ENCODE data around the gene VRTN. TPM values are rescaled to one million over a fixed set of nuclear protein-coding genes. Genes with fewer than 3 reads are reported as not detected.

Gene VRTN
- total and polyA plus RNA-seq, 12 donors = 0.11 to 0.23 TPM; not detected in 10

DNA sequence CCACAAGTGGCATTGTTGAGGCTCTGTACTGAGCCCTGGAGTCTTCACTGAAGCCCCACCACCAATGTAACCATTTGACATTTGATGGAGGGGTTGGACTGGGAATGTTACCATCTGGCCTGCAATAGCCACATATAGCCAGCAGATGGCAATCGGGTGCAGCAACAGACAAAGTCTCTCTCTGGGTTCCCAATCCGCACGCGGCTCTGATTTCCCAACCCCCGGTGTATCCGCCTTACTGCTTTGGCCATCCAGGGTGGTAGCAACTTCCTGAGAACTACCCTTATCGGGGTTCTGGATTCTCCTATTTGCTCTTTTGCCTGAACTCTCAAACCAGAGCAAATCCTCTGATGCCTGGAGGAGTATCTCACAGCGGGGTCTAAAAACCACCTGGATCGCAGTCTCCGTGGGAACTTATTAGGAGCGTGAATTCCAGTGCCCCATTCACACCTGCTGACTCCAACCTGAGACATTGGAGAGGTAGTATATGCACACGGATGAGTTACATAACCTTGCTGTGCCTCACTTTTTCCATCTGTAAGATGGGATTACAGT lies 14.2 kb downstream of the VRTN start:
- DNase-seq = peak; percentile 77 to 93 (median 88)
- no peaks in the 10 kb centered on the region for H3K4me1 ChIP-seq (replicated peaks in 1 of 2)
- WGBS, 4 donors = 23 to 45% (median 25%) methylated on average over 7 to 12 of the region's 12 CpGs
- intact Hi-C loops (cut with DNase I) = loop anchor here (5.0 to 10.0 kb wide), 4 partner anchors 112 to 252 kb away; partner anchors contain the start of genes ISCA2 (in 1 of the 2), LTBP2 (in 1 of the 2) and NPC2 (in 1 of the 2)
- H3K9me3 ChIP-seq (replicated peaks in 1 of 3) = no peaks in the 10 kb centered on the region
- TF ChIP-seq, protein P1, sequence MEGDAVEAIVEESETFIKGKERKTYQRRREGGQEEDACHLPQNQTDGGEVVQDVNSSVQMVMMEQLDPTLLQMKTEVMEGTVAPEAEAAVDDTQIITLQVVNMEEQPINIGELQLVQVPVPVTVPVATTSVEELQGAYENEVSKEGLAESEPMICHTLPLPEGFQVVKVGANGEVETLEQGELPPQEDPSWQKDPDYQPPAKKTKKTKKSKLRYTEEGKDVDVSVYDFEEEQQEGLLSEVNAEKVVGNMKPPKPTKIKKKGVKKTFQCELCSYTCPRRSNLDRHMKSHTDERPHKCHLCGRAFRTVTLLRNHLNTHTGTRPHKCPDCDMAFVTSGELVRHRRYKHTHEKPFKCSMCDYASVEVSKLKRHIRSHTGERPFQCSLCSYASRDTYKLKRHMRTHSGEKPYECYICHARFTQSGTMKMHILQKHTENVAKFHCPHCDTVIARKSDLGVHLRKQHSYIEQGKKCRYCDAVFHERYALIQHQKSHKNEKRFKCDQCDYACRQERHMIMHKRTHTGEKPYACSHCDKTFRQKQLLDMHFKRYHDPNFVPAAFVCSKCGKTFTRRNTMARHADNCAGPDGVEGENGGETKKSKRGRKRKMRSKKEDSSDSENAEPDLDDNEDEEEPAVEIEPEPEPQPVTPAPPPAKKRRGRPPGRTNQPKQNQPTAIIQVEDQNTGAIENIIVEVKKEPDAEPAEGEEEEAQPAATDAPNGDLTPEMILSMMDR (IDR thresholded peaks at IDR 0.05) = peak; percentile 92 to 97 (median 94)
- no peak for TF ChIP-seq POLR2A (IDR thresholded peaks at IDR 0.05)
- H3K27ac ChIP-seq = no peak overlapping the region
- H3K36me3 ChIP-seq (replicated peaks in 1 of 2) = no peaks in the 10 kb centered on the region
- H3K27me3 ChIP-seq = no peaks in the 10 kb centered on the region
- H3K4me3 ChIP-seq = no peak overlapping the region

DNA sequence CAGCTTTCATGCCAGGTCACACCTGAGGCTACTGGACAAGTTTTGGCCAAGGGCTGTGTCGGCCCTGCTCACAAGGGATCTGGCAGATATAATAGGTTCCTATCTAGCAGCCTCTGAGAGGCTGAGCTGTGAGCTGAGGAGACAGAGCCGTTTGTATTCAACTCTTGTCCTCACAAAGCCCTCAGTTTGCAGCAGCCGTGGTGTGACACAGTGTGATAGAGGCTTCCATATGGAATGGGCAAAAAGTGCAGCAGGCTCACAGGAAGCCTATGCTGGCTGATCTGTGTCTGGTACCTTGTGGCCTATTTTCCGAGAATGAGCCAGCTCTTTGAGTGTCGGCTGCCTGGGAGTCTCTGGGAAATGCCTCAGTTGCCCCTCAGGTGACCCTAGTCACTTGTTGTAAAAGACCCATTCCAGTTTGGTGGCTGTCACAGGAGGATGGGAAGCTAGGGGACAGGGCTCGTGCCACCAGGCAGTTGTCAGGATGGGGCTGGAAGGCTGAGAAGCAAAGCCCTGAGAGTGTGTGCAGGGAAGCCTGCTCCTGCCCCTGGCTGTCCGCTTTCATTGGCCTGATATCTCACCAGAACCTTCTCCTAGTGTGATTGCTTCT lies 16.1 kb downstream of the VRTN start:
- Histone ChIP-seq H3K27me3 (no peaks in the 10 kb centered on the region), H3K9me3 (replicated peaks in 1 of 3) (no peaks in the 10 kb centered on the region), H3K4me1 (replicated peaks in 1 of 2) (no peaks in the 10 kb centered on the region), H3K27ac (no peak overlapping the region), H3K4me3 (no peak overlapping the region), H3K36me3 (replicated peaks in 1 of 2) (no peaks in the 10 kb centered on the region)
- TF ChIP-seq, protein P1 (IDR thresholded peaks at IDR 0.05) = no peak
- TF ChIP-seq POLR2A (IDR thresholded peaks at IDR 0.05) = no peak
- DNase-seq = no peak
- intact Hi-C loops (cut with DNase I) = loop anchor here (5.0 to 10.0 kb wide), 4 partner anchors 110 to 250 kb away; partner anchors contain the start of genes ISCA2 (in 1 of the 2), LTBP2 (in 1 of the 2) and NPC2 (in 1 of the 2)
- 76 to 84% (median 79%) methylated on average over 5 to 7 of the region's 7 CpGs for WGBS, 4 donors

DNA sequence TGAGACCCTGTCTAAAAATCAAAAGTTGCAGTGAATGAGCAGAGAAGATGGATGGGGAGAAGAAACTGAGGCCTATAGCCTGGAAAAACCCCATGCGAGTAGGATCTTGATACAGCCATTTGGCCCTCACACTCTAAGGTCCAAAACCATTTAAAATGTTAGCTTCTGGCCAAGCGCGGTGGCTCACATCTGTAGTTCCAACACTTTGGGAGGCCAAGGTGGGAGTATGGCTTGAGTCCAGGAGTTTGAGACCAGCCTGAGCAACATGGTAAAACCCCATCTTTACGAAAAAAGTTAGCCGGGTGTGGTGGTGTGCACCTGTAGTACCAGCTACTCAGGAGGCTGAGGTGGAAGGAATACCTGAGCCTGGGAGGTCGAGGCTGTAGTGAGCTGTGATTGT lies 19.8 kb downstream of the VRTN start:
- WGBS, 4 donors = 82 to 91% (median 90%) methylated on average over 6 of the region's 6 CpGs

DNA sequence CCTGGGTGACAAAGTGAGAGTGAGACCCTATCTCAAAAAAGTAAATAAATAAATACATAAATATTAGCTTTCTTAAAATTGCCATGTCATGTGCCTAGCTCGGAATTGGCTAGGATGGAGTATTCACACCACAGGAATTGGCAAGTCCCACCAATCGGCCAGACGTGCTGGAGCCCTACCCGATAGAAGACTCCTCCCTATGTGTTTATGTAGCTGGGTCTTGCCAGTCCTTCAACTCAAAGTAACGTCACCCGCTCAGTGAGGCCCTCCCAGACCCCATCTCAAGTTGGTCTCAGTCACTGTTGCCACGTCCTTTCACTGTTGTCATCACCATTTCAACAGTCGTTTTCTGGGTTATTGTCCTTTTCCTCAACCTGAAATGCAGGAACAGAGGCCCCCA lies 20.2 kb downstream of the VRTN start:
- Histone ChIP-seq H3K4me1 (replicated peaks in 1 of 2) (no peaks in the 10 kb centered on the region), H3K27ac (no peak overlapping the region), H3K27me3 (no peaks in the 10 kb centered on the region), H3K4me3 (no peak overlapping the region), H3K9me3 (replicated peaks in 1 of 3) (no peaks in the 10 kb centered on the region), H3K36me3 (replicated peaks in 1 of 2) (no peaks in the 10 kb centered on the region)
- DNase-seq = no peak
- WGBS, 4 donors = 71 to 83% (median 81%) methylated on average over 8 of the region's 8 CpGs
- intact Hi-C loops (cut with DNase I) = loop anchor here (10.0 kb wide), 2 partner anchors 106 to 246 kb away; partner anchors contain the start of gene LTBP2 (in 1 of the 2)
- TF ChIP-seq, protein P1 (IDR thresholded peaks at IDR 0.05) = no peak
- no peak for TF ChIP-seq POLR2A (IDR thresholded peaks at IDR 0.05)

More for the DNA sequence above, 19.8 kb downstream of the VRTN start:
- TF ChIP-seq, protein P1 (IDR thresholded peaks at IDR 0.05) = no peak
- no peak for TF ChIP-seq POLR2A (IDR thresholded peaks at IDR 0.05)
- Histone ChIP-seq H3K4me1 (replicated peaks in 1 of 2) (no peaks in the 10 kb centered on the region), H3K27ac (no peak overlapping the region), H3K4me3 (no peak overlapping the region), H3K9me3 (replicated peaks in 1 of 3) (no peaks in the 10 kb centered on the region), H3K27me3 (no peaks in the 10 kb centered on the region), H3K36me3 (replicated peaks in 1 of 2) (no peaks in the 10 kb centered on the region)
- intact Hi-C loops (cut with DNase I) = loop anchor here (10.0 kb wide), 2 partner anchors 107 to 247 kb away; partner anchors contain the start of gene LTBP2 (in 1 of the 2)
- DNase-seq = no peak
